K562 (cell line): ENCODE measurements around the gene EIF4G2. TPM values are rescaled to one million over a fixed set of nuclear protein-coding genes. Genes with fewer than 3 reads are reported as not detected.

Experiments
- ILK ChIP-seq: fragments of 450-650 bp; IDR thresholded peaks from 2 replicates; pipeline ENCODE4 v1.6.1; 2016; ENCODE audit warnings: missing genetic modification characterization, low read depth, mild to moderate bottlenecking, missing compliant biosample characterization, moderate library complexity, borderline replicate concordance
- SMAD4 ChIP-seq: fragments of 250-450 bp; sonication (Bioruptor Pico); conservative IDR thresholded peaks from 2 replicates; pipeline ENCODE4 v1.8.0; 2021; ENCODE audit warnings: inconsistent platforms, mild to moderate bottlenecking, moderate library complexity
- SP2 ChIP-seq: IDR thresholded peaks from 2 replicates; pipeline ENCODE4 v1.6.1; 2011; ENCODE audit warnings: mild to moderate bottlenecking, low read depth, low read length, moderate library complexity; ENCODE audit not compliant: poor library complexity, severe bottlenecking; ENCODE audit errors: extremely low read depth
- TRIM24 ChIP-seq, 2 experiments: fragments of 450-650 bp; IDR thresholded peaks; 2 replicates each; pipeline ENCODE4 v1.6.1; 2016
- ZKSCAN1 ChIP-seq: fragments of 150-350 bp; IDR thresholded peaks from 2 replicates; pipeline ENCODE4 v1.6.1; 2016; ENCODE audit warnings: low read depth, low read length
- ZNF197 ChIP-seq: fragments of 200-800 bp; sonication (Bioruptor generic); IDR thresholded peaks from 2 replicates; pipeline ENCODE4 v1.6.1; 2016; ENCODE audit warnings: low read depth, missing genetic modification characterization, missing compliant biosample characterization
- ZNF707 ChIP-seq: fragments of 250-450 bp; sonication (Bioruptor Pico); conservative IDR thresholded peaks from 2 replicates; pipeline ENCODE4 v1.8.0; 2022; ENCODE audit warnings: inconsistent platforms, mild to moderate bottlenecking, moderate library complexity
- polyA plus RNA-seq, 8 experiments: library from polyadenylated mRNA; depleted of rRNA in 4 of 8; stranded (reverse) in 5 of 8; unstranded in 3 of 8; fragments of >200 nt; fragmentation: Nextera tagmentation in 2 of 8; fragmentation: Illumina TruSeq in 1 of 8; extraction: Ambion mirVana in 2 of 8; extraction: Trizol in 1 of 8; gene quantifications; 2 replicates each; pipeline versions ENCODE4 v1.2.1 to v1.2.3, GENCODE V29; 2011 to 2014; ENCODE audit warnings: inconsistent platforms in 1 of 8, missing spikeins in 1 of 8
- total RNA-seq, 7 experiments: library from RNA; depleted of rRNA in 6 of 7; stranded (reverse); fragments of >200 nt in 6 of 7; fragmentation: Illumina TruSeq in 2 of 7; extraction: Trizol in 2 of 7; gene quantifications; 2 replicates each; pipeline versions ENCODE4 v1.2.1 to v1.2.3, GENCODE V29; 2011 to 2021; ENCODE audit warnings: low replicate concordance in 1 of 7
- TF ChIP-seq, protein P1 (sequence below): fragments of 450-650 bp; formaldehyde crosslinking; IDR thresholded peaks from 2 replicates; pipeline ENCODE4 v1.4.0; 2020; ENCODE audit warnings: mild to moderate bottlenecking, moderate library complexity
- TF ChIP-seq, protein P2 (sequence below), 2 experiments: fragments of 150-350 bp in 1 of 2; IDR thresholded peaks; 2 replicates each; pipeline ENCODE4 v1.6.1; 2012 to 2016; ENCODE audit warnings: low read depth in 2 of 2, low read length in 2 of 2, mild to moderate bottlenecking in 1 of 2, moderate library complexity in 1 of 2
- TF ChIP-seq, protein P3 (sequence below): sonication (generic); formaldehyde crosslinking; IDR thresholded peaks from 2 replicates; pipeline ENCODE4 v1.8.0; 2022; ENCODE audit warnings: missing genetic modification reagents, mild to moderate bottlenecking, borderline replicate concordance
- TF ChIP-seq, protein P4 (sequence below): sonication (generic); formaldehyde crosslinking; IDR thresholded peaks from 2 replicates; pipeline ENCODE4 v1.8.1; 2023; ENCODE audit warnings: missing genetic modification reagents, mild to moderate bottlenecking, borderline replicate concordance

The EIF4G2 gene
- total and polyA plus RNA-seq, 9 of the 15 experiments (the other 6 are each of a cell fraction or from before 2014, with no cell fraction given) = 206 to 790 (median 646) TPM

DNA sequence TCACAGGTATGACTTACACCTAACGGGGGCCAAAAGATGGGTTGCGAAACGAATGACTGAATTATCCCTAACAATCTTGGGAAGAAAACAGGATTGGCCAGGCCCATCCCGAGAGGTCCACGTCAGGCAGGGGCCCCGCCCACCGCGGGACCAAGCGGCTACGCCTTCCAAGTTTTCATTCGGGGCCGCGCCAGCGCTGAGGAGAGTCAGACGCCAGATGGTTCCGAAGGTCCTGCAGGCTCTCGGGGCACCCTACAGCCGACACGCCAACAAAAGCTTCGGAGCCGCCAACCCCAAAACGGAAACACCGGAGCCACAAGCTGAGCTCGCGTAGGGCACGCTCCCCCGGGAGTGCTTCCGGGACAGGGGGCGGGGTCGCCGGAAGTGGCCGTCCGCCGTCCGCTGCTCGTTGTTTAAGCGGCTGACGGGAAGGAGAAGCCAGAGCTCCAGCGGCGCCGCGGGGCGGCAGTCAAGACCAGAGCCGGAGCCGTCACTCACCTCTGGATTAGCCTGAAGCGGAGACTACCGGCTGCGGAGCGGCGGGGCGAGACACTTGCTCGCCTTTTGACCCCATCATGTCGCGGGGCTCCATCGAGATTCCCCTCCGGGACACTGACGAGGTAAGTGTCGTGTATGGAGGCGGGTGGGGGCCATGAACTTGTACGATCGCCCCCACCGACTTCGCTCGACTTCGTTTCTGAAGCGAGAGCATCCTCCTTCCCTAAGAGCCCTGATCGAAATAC, 57.7 kb downstream of the EIF4G2 start, which contains the start of gene CTR9 (continued):
- TF ChIP-seq ZNF707 (CRISPR knock-in tag) (no peak), SP2 (no peak), ZNF197 (CRISPR knock-in tag) (0 out of 2 replicates have a peak, but pooled peaks have one; percentile 70), TRIM24 (IDR thresholded peaks at IDR 0.05) (peak in 1 of 2 experiments; percentile 77; a peak in 2 of 4 replicates), ILK (tag) (no peak), SMAD4 (peak; percentile 79), ZKSCAN1 (peak; percentile 74)
- TF ChIP-seq, protein P1, sequence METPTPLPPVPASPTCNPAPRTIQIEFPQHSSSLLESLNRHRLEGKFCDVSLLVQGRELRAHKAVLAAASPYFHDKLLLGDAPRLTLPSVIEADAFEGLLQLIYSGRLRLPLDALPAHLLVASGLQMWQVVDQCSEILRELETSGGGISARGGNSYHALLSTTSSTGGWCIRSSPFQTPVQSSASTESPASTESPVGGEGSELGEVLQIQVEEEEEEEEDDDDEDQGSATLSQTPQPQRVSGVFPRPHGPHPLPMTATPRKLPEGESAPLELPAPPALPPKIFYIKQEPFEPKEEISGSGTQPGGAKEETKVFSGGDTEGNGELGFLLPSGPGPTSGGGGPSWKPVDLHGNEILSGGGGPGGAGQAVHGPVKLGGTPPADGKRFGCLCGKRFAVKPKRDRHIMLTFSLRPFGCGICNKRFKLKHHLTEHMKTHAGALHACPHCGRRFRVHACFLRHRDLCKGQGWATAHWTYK = 0 out of 2 replicates have a peak, but pooled peaks have one; percentile 44
- TF ChIP-seq, protein P2, sequence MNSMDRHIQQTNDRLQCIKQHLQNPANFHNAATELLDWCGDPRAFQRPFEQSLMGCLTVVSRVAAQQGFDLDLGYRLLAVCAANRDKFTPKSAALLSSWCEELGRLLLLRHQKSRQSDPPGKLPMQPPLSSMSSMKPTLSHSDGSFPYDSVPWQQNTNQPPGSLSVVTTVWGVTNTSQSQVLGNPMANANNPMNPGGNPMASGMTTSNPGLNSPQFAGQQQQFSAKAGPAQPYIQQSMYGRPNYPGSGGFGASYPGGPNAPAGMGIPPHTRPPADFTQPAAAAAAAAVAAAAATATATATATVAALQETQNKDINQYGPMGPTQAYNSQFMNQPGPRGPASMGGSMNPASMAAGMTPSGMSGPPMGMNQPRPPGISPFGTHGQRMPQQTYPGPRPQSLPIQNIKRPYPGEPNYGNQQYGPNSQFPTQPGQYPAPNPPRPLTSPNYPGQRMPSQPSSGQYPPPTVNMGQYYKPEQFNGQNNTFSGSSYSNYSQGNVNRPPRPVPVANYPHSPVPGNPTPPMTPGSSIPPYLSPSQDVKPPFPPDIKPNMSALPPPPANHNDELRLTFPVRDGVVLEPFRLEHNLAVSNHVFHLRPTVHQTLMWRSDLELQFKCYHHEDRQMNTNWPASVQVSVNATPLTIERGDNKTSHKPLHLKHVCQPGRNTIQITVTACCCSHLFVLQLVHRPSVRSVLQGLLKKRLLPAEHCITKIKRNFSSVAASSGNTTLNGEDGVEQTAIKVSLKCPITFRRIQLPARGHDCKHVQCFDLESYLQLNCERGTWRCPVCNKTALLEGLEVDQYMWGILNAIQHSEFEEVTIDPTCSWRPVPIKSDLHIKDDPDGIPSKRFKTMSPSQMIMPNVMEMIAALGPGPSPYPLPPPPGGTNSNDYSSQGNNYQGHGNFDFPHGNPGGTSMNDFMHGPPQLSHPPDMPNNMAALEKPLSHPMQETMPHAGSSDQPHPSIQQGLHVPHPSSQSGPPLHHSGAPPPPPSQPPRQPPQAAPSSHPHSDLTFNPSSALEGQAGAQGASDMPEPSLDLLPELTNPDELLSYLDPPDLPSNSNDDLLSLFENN (IDR thresholded peaks at IDR 0.05; ENCODE audit: low read depth in 2 of 2, low read length in 2 of 2) = 0 out of 4 replicates have a peak, but pooled peaks of 1 of the 2 experiments have one; percentile 19
- TF ChIP-seq, protein P3, sequence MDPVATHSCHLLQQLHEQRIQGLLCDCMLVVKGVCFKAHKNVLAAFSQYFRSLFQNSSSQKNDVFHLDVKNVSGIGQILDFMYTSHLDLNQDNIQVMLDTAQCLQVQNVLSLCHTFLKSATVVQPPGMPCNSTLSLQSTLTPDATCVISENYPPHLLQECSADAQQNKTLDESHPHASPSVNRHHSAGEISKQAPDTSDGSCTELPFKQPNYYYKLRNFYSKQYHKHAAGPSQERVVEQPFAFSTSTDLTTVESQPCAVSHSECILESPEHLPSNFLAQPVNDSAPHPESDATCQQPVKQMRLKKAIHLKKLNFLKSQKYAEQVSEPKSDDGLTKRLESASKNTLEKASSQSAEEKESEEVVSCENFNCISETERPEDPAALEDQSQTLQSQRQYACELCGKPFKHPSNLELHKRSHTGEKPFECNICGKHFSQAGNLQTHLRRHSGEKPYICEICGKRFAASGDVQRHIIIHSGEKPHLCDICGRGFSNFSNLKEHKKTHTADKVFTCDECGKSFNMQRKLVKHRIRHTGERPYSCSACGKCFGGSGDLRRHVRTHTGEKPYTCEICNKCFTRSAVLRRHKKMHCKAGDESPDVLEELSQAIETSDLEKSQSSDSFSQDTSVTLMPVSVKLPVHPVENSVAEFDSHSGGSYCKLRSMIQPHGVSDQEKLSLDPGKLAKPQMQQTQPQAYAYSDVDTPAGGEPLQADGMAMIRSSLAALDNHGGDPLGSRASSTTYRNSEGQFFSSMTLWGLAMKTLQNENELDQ (CRISPR knock-in tag) = no peak
- TF ChIP-seq, protein P4, sequence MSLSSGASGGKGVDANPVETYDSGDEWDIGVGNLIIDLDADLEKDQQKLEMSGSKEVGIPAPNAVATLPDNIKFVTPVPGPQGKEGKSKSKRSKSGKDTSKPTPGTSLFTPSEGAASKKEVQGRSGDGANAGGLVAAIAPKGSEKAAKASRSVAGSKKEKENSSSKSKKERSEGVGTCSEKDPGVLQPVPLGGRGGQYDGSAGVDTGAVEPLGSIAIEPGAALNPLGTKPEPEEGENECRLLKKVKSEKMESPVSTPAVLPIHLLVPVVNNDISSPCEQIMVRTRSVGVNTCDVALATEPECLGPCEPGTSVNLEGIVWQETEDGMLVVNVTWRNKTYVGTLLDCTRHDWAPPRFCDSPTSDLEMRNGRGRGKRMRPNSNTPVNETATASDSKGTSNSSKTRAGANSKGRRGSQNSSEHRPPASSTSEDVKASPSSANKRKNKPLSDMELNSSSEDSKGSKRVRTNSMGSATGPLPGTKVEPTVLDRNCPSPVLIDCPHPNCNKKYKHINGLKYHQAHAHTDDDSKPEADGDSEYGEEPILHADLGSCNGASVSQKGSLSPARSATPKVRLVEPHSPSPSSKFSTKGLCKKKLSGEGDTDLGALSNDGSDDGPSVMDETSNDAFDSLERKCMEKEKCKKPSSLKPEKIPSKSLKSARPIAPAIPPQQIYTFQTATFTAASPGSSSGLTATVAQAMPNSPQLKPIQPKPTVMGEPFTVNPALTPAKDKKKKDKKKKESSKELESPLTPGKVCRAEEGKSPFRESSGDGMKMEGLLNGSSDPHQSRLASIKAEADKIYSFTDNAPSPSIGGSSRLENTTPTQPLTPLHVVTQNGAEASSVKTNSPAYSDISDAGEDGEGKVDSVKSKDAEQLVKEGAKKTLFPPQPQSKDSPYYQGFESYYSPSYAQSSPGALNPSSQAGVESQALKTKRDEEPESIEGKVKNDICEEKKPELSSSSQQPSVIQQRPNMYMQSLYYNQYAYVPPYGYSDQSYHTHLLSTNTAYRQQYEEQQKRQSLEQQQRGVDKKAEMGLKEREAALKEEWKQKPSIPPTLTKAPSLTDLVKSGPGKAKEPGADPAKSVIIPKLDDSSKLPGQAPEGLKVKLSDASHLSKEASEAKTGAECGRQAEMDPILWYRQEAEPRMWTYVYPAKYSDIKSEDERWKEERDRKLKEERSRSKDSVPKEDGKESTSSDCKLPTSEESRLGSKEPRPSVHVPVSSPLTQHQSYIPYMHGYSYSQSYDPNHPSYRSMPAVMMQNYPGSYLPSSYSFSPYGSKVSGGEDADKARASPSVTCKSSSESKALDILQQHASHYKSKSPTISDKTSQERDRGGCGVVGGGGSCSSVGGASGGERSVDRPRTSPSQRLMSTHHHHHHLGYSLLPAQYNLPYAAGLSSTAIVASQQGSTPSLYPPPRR (CRISPR knock-in tag) = no peak; the same call in 1 of the 2 replicates
